Body of pancreas (tissue), 4 donors: Measurements from ENCODE around the gene ITGAX. TPM values are rescaled to one million over a fixed set of nuclear protein-coding genes. Genes with fewer than 3 reads are reported as not detected.

Experiments used
- ATAC-seq: fragments of 150-250 bp; one replicate; pipeline ENCODE4 v1.9.1; 2016
- DNase-seq, 4 donors: peaks; one replicate each; pipeline ENCODE4 v3.0.0-alpha.2; 2019
- H3K27ac ChIP-seq, 4 donors: fragments of 200-600 bp; sonication (generic); 1 replicate in 3 of 4; 2 replicates in 1 of 4; pipeline versions ENCODE4 v1.5.1 to v1.6.1; 2016 to 2019; ENCODE audit warnings: mild to moderate bottlenecking in 1 of 4, mixed read lengths in 1 of 4, moderate library complexity in 1 of 4
- H3K27me3 ChIP-seq, 2 donors: fragments of 200-600 bp; sonication (generic); one replicate each; pipeline ENCODE4 v1.6.0; 2016; ENCODE audit warnings: mild to moderate bottlenecking in 1 of 2
- H3K36me3 ChIP-seq, 2 donors: fragments of 200-600 bp; sonication (generic); replicated peaks in 1 of 2; 2 replicates each; pipeline ENCODE4 v1.5.1; 2016; ENCODE audit warnings: low read depth in 2 of 2; ENCODE audit not compliant: insufficient read depth in 1 of 2
- H3K4me1 ChIP-seq: fragments of 200-600 bp; sonication (generic); one replicate; pipeline ENCODE4 v1.6.0; 2016
- H3K4me3 ChIP-seq, 2 donors: fragments of 200-600 bp; sonication (generic); 1 replicate in 1 of 2; 2 replicates in 1 of 2; pipeline ENCODE4 v1.5.1; 2016 to 2019
- H3K9me3 ChIP-seq, 3 donors: fragments of 200-600 bp; sonication (generic); 1 replicate in 2 of 3; 2 replicates in 1 of 3; pipeline ENCODE4 v1.5.1; 2016
- CTCF ChIP-seq, 7 experiments: fragments of 450-650 bp in 4 of 7; fragments of 200-600 bp in 3 of 7; sonication (generic) in 3 of 7; IDR thresholded peaks; one replicate each; pipeline ENCODE4 v1.5.1; 2016 to 2019; ENCODE audit warnings: antibody characterized with exemption in 7 of 7
- POLR2A ChIP-seq, 3 donors: fragments of 450-650 bp; IDR thresholded peaks; one replicate each; pipeline ENCODE4 v1.6.1; 2016; ENCODE audit warnings: antibody characterized with exemption in 3 of 3, mild to moderate bottlenecking in 2 of 3
- WGBS, 2 donors: methylation state at CpG; one replicate each; pipeline ENCODE4 v1.1.5; 2017; 5-methylcytosine and 5-hydroxymethylcytosine counted together
- intact Hi-C: fragments of 100-400 bp; cut with DNase I; formaldehyde crosslinking; loops from one replicate; pipeline ENCODE4 v1.15.1; 2023
- total RNA-seq, 2 donors: library from RNA; depleted of rRNA; stranded (reverse); fragments of >200 nt; gene quantifications; one replicate each; pipeline ENCODE4 v1.1.0, GENCODE V29; 2016

ITGAX gene
- total RNA-seq, 2 donors from 2014 or later, result 3.0 to 8.6 TPM

- H3K4me3 ChIP-seq, result no peak overlapping the region
- H3K27ac ChIP-seq, result no peak overlapping the region
- no peaks in the 10 kb centered on the region for H3K4me1 ChIP-seq
- no peak for ATAC-seq
- DNase-seq, result no peak
- H3K9me3 ChIP-seq, result no peaks in the 10 kb centered on the region
- intact Hi-C loops, result no loop called here
- TF ChIP-seq CTCF (IDR thresholded peaks at IDR 0.05), result no peak
- TF ChIP-seq POLR2A (IDR thresholded peaks at IDR 0.05), result no peak
- 73 to 89% methylated on average over 6 to 8 of the region's 8 CpGs for WGBS, 2 donors
- H3K36me3 ChIP-seq, result no peaks in the 10 kb centered on the region
- no peaks in the 10 kb centered on the region for H3K27me3 ChIP-seq
Measured at GRCh38 chr16:31407406-31407805, 52.4 kb downstream of the ITGAX start.

- H3K36me3 ChIP-seq, result no peaks in the 10 kb centered on the region
- TF ChIP-seq CTCF (IDR thresholded peaks at IDR 0.05) (no peak), POLR2A (IDR thresholded peaks at IDR 0.05) (no peak)
- no peaks in the 10 kb centered on the region for H3K27me3 ChIP-seq
- DNase-seq (no peak), ATAC-seq (no peak)
- H3K4me1 ChIP-seq, result no peaks in the 10 kb centered on the region
- WGBS, 2 donors, result 45 to 50% methylated on average over 3 of the region's 3 CpGs
- no peak overlapping the region for H3K27ac ChIP-seq
- intact Hi-C loops, result no loop called here
- no peak overlapping the region for H3K4me3 ChIP-seq
- no peaks in the 10 kb centered on the region for H3K9me3 ChIP-seq
Measured at GRCh38 chr16:31409433-31409832, 54.5 kb downstream of the ITGAX start.

- no peak overlapping the region for H3K27ac ChIP-seq
- DNase-seq, result no peak
- 77 to 81% methylated on average over 9 of the region's 9 CpGs for WGBS, 2 donors
- TF ChIP-seq POLR2A (IDR thresholded peaks at IDR 0.05) (no peak), CTCF (IDR thresholded peaks at IDR 0.05) (no peak)
- ATAC-seq, result no peak
- no peaks in the 10 kb centered on the region for H3K4me1 ChIP-seq
- intact Hi-C loops, result no loop called here
- H3K4me3 ChIP-seq, result no peak overlapping the region
- no peaks in the 10 kb centered on the region for H3K9me3 ChIP-seq
- no peaks in the 10 kb centered on the region for H3K36me3 ChIP-seq
- H3K27me3 ChIP-seq, result no peaks in the 10 kb centered on the region
Measured at GRCh38 chr16:31410082-31410481, 55.1 kb downstream of the ITGAX start.

- no peak overlapping the region for H3K4me3 ChIP-seq
- H3K27me3 ChIP-seq, result no peaks in the 10 kb centered on the region
- intact Hi-C loops, result no loop called here
- H3K36me3 ChIP-seq, result no peaks in the 10 kb centered on the region
- no peaks in the 10 kb centered on the region for H3K4me1 ChIP-seq
- TF ChIP-seq POLR2A (IDR thresholded peaks at IDR 0.05), result no peak
- no peak for TF ChIP-seq CTCF (IDR thresholded peaks at IDR 0.05)
- DNase-seq, result no peak
- no peak for ATAC-seq
- H3K9me3 ChIP-seq, result no peaks in the 10 kb centered on the region
- H3K27ac ChIP-seq, result no peak overlapping the region
- WGBS, 2 donors, result 71% methylated on average over 8 to 22 of the region's 22 CpGs
Measured at GRCh38 chr16:31411024-31411844, 56.3 kb downstream of the ITGAX start.

GRCh38 chr16:31412750-31413149 lies 57.8 kb downstream of the ITGAX start:
- no peak for TF ChIP-seq POLR2A (IDR thresholded peaks at IDR 0.05)
- TF ChIP-seq CTCF (IDR thresholded peaks at IDR 0.05), result no peak
- 81 to 82% methylated on average over 10 of the region's 10 CpGs for WGBS, 2 donors
- no peaks in the 10 kb centered on the region for H3K4me1 ChIP-seq
- no peaks in the 10 kb centered on the region for H3K36me3 ChIP-seq
- ATAC-seq, result no peak
- no peaks in the 10 kb centered on the region for H3K27me3 ChIP-seq
- H3K27ac ChIP-seq, result no peak overlapping the region
- no peak overlapping the region for H3K4me3 ChIP-seq
- intact Hi-C loops, result no loop called here
- DNase-seq, result no peak
- no peaks in the 10 kb centered on the region for H3K9me3 ChIP-seq
